ENCODE data around the gene BPI.

BPI gene

DNA sequence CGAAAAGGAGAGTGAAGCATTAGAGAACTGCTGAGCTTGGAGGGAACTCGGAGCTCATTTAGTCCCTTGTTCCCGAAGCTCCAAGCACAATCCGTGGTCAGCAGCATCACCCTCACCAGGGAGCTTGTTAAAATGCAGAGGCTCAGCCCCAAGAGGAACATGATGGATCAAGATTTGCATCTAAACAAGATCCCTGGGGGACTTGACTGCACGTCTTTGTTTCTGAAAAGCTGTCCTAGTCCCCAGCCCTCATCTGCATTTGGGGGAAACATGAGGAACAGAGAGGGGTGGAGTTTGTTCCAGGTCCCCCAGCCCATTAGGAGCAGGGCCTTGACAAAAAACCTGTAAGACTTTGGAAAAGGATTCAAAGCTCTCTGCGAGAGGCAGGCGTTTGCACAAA, 38.3 kb downstream of the BPI start:
- Mint-ChIP-seq H3K27me3 (peaks cover 13 to 25% of the 10 kb centered on the region in 2 donors), H3K36me3 (peaks cover 0 to 2% of the 10 kb centered on the region in 2 donors), H3K27ac (no peak overlapping the region), H3K4me3 (no peak overlapping the region), H3K9me3 (peaks cover 7% of the 10 kb centered on the region in 2 donors), H3K4me1 (no peaks in the 10 kb centered on the region)
- ATAC-seq (replicated peaks) (no peak), DNase-seq (no peak)

DNA sequence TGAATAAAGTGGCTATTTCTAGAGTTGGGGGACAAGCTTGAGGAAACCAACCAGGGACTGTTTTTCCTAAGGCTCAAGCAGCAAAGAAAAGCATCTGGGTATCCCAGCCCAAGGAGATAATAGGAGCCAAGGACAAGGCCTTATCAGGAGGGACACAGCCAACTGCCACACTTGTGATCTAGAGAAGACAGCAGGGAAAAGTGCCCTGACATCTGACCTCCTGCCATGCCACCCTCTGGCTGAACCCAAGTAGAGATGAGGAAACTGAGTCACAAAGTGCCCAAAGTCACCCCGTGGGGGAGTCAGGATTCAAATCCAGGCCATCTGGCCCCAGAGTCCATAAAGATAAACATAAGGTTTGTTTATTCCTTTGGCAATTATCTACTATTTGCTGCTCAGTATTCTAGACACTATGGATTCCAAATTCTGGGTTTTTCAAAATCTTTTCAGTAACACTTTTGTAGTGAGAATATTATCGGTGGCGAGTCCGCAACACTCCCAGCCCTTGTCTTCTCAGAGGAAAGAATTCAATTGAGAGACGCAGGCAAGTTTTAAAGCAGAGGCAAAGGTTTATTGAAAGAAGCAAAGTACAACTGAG, 38.9 kb downstream of the BPI start:
- DNase-seq (no peak), ATAC-seq (replicated peaks) (no peak)
- Mint-ChIP-seq H3K27ac (no peak overlapping the region), H3K4me3 (no peak overlapping the region), H3K9me3 (peaks cover 4 to 5% of the 10 kb centered on the region in 2 donors), H3K27me3 (peaks cover 13 to 26% of the 10 kb centered on the region in 2 donors), H3K4me1 (no peaks in the 10 kb centered on the region), H3K36me3 (peaks cover 0 to 2% of the 10 kb centered on the region in 2 donors)

DNA sequence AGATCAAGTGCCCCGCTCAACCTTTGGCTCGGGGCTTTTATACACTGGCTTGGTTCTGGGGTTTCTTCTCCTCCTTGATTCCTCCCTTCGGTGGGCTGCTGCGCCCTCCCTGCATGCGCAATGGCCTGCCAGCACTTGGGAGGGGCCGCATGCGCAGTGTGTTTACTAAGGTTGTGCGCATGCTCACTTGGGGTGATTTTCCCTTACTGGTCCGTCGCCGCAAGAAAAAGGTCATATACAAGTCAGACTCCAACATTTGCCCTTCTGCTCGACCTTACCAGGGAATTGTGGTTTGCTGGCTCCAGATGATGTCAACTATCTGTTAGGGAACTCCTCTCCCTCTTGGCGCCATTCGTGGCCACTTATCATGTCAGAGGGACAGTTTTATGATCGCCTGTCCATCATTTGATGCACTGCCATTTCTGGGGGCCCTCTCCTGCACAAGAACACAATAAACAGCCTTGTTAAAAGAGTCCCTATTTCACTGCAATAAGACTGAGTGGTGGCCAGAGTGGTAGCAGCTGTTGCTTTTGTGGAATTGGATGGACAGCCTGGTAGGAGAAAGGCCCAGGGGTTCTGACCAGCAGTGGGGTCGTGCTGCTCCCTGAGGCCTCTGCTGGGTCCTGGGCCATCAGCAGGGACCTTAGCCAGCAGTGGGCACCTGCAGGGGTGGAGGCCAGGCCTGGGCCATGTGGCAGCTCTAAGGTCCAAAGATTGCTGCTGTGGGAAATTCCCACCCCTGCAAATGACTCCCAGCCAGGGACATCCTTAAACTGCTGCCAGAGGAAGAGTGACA, 39.6 kb downstream of the BPI start:
- ATAC-seq (replicated peaks), result no peak
- H3K4me1 Mint-ChIP-seq, result no peaks in the 10 kb centered on the region
- H3K27me3 Mint-ChIP-seq, result peaks cover 13 to 22% of the 10 kb centered on the region in 2 donors
- H3K27ac Mint-ChIP-seq, result no peak overlapping the region
- H3K36me3 Mint-ChIP-seq, result no peaks in the 10 kb centered on the region
- no peak for DNase-seq
- H3K4me3 Mint-ChIP-seq, result no peak overlapping the region
- no peaks in the 10 kb centered on the region for H3K9me3 Mint-ChIP-seq

DNA sequence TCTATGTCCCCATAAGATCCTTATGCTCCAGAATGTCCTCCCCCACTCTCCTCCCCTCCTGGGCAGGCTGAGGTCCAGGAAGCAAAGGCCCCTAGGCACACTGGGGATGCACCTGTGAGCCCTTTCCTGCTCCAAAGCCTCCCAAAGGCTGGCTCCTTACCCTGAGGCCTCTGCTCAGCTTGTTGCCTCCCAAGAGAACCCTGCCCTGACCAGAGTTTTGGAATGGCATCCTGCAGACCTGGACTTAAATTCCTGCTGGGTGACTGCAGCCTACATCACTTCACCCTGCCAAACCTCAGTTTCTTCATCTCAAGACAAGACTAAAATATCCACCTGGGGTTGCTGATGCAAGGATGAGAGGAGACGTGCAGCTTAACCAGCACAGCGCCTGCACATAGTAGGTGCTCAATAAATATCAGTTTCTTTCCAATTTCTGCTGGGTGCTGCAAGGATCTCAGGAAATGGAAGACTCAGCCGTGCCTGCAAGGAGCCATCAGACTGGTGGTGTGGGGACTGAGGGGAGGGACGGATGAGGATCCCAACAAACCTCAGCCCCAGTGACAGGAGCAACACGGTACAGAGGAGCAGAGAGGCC, 40.2 kb downstream of the BPI start:
- H3K4me1 Mint-ChIP-seq, result no peaks in the 10 kb centered on the region
- no peak overlapping the region for H3K4me3 Mint-ChIP-seq
- H3K27me3 Mint-ChIP-seq, result peaks cover 13 to 22% of the 10 kb centered on the region in 2 donors
- ATAC-seq (replicated peaks) (no peak), DNase-seq (no peak)
- H3K36me3 Mint-ChIP-seq, result no peaks in the 10 kb centered on the region
- H3K27ac Mint-ChIP-seq, result no peak overlapping the region
- H3K9me3 Mint-ChIP-seq, result no peaks in the 10 kb centered on the region

DNA sequence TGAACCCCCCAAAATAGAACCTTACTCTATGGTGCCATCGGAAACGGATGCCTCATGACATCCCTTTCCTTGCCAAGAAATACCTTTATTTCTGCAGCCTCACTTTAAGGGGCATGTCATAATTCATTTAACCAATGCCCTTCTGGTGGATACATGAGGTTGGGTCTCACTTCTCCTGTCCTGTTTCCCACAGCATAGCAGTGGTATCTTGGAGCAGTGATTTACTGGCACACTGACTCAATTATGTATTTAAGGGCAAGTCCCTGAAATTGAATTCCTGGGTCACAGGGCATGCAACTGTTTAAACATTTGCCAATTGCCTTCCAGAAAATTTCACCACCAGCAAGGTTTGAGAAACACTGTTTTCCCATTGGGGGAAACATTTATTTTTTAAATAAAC, 41.7 kb downstream of the BPI start:
- Mint-ChIP-seq H3K27ac (no peak overlapping the region), H3K4me3 (no peak overlapping the region), H3K27me3 (peaks cover 17 to 22% of the 10 kb centered on the region in 2 donors), H3K9me3 (no peaks in the 10 kb centered on the region), H3K36me3 (no peaks in the 10 kb centered on the region), H3K4me1 (no peaks in the 10 kb centered on the region)
- ATAC-seq (replicated peaks) (no peak), DNase-seq (no peak)

DNA sequence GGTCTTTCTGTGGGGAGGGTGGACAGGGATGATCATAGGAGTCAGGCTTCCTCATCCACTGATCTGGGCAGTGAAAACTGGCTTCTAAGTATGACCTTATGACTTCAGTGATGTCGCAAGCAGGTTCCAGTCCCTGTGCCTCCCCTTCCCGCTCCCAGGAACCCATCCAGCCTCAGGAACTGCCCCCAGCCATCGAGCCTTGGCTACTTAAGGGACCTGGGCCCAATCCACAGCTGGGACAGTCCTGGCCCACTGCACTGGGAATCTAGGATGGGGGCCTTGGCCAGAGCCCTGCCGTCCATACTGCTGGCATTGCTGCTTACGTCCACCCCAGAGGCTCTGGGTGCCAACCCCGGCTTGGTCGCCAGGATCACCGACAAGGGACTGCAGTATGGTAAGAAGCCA, 42.3 kb downstream of the BPI start, which contains the start of gene LBP:
Gene LBP, plus strand, starts transcription at position 236 of the 405 bp plus-strand sequence. Its CDS starts 35 bp downstream, at position 271.
- Mint-ChIP-seq H3K9me3 (no peaks in the 10 kb centered on the region), H3K36me3 (no peaks in the 10 kb centered on the region), H3K27me3 (peaks cover 17 to 22% of the 10 kb centered on the region in 2 donors), H3K4me1 (no peaks in the 10 kb centered on the region), H3K27ac (no peak within 1 kb of the TSS), H3K4me3 (no peak within 1 kb of the TSS)
- no peak for DNase-seq
- no peak for ATAC-seq (replicated peaks)

DNA sequence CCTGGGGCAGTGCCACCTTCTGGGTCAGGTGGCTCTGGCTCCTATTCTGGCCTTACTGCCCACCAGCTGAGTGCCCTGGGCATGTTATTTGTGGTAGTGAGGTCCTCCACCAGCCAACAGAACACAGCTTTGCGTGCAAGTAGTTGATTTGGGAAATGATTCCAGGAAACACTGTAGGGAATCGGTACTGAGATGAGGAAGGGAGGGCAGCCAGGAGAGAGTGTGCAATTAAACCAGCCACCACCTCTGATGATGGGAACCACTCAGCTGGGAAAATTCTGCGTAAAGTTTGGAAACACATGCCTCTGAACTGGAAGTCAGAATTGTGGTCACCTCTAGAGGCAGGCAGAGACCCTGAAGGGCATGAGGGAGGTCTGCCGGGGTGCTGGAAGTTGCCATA, 42.8 kb downstream of the BPI start:
- no peaks in the 10 kb centered on the region for H3K9me3 Mint-ChIP-seq
- ATAC-seq (replicated peaks) (no peak), DNase-seq (no peak)
- H3K4me3 Mint-ChIP-seq, result no peak overlapping the region
- no peaks in the 10 kb centered on the region for H3K4me1 Mint-ChIP-seq
- H3K36me3 Mint-ChIP-seq, result no peaks in the 10 kb centered on the region
- peaks cover 17 to 22% of the 10 kb centered on the region in 2 donors for H3K27me3 Mint-ChIP-seq
- H3K27ac Mint-ChIP-seq, result no peak overlapping the region

DNA sequence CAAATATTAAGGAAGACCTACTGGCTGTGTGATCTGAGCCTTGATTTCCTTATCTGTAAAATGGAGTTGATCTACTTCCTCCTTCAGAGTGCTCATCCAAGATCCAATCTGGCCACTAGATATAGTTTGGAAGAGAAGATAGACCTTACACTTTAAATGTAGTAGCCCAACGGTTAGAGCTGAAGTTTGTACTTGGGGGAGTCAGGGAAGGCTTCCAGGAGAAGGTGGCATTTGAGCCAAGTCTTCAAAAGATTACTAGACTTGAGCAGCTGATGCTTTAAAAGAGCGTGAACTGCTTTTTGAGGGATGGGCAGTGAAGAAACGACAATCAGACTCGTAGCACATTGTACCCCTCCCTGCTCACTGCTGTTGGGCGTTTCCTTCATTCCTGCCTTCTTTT, 45.9 kb downstream of the BPI start:
- H3K4me3 Mint-ChIP-seq, result no peak overlapping the region
- H3K36me3 Mint-ChIP-seq, result no peaks in the 10 kb centered on the region
- DNase-seq, result no peak
- no peak for ATAC-seq (replicated peaks)
- H3K27ac Mint-ChIP-seq, result no peak overlapping the region
- peaks cover 9 to 10% of the 10 kb centered on the region in 2 donors for H3K27me3 Mint-ChIP-seq
- H3K9me3 Mint-ChIP-seq, result no peaks in the 10 kb centered on the region
- no peaks in the 10 kb centered on the region for H3K4me1 Mint-ChIP-seq

DNA sequence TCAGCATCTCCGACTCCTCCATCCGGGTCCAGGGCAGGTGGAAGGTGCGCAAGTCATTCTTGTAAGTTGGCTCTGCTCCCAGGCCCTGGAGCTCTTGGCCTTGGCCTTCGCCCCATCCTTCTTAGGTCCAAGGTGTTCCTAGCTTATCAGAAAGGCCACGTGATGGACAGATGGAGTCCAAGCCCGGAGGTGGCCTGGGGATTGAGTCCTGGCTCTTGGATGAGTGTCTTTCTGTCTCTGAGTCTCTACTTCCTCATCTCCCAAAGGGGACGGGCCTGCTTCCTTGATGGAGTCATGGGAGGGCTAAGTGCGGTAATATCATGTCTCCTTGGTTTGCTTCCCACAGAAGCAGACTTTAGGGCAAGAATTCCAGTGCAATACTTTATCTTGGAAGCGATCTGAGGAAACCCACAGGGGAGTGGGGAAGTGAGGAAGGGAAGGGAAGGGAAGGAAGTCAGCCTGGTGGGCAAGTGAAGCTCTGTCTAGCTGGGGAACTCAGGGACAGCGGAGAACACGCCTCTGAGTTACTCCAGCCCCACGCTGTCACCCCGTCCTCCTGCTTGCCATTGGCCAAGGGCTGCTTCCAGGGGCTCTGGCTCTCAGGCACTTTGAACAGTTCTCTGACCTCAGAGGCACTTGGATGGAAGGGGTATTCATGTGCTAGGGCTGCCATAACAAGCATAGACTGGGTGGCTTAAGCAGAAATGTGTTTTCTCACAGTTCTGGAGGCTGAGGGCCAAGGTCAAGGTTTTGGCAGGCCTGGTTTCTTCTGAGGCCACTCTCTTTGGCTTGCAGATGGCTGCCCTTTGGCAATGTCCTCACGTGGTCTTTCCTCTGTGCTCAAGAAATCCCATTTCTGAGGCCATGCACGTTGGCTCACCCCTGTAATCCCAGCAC, 47.2 kb downstream of the BPI start:
- Mint-ChIP-seq H3K9me3 (no peaks in the 10 kb centered on the region), H3K4me3 (no peak overlapping the region), H3K27ac (no peak overlapping the region), H3K36me3 (no peaks in the 10 kb centered on the region), H3K4me1 (peaks cover 4 to 7% of the 10 kb centered on the region in 2 donors), H3K27me3 (peaks cover 6 to 9% of the 10 kb centered on the region in 2 donors)
- DNase-seq, result no peak
- no peak for ATAC-seq (replicated peaks)

DNA sequence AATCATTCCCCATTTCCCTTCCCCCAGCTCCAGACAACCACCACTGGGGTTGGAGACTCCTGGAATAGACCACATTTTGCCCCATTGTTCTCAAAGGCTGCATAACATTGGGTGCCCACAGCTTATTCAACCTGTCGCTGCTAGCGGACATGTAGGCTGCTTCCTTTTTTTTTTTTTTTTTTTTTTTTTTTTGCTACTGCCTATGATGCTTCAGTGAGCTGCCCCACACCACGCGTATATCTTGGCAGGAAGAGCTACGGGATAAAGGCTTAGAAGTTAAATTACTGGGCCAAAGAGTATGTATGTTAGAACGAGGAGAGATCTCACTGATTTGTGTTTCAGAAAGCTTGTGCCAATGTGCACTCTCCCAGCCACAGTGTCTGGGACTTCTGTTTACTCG, 49.4 kb downstream of the BPI start:
- Mint-ChIP-seq H3K36me3 (no peaks in the 10 kb centered on the region), H3K27me3 (peaks cover 0 to 5% of the 10 kb centered on the region in 2 donors), H3K4me3 (no peak overlapping the region), H3K9me3 (peaks cover 0 to 1% of the 10 kb centered on the region in 2 donors), H3K27ac (no peak overlapping the region), H3K4me1 (peaks cover 4 to 20% of the 10 kb centered on the region in 2 donors)
- ATAC-seq (replicated peaks) (no peak), DNase-seq (no peak)

DNA sequence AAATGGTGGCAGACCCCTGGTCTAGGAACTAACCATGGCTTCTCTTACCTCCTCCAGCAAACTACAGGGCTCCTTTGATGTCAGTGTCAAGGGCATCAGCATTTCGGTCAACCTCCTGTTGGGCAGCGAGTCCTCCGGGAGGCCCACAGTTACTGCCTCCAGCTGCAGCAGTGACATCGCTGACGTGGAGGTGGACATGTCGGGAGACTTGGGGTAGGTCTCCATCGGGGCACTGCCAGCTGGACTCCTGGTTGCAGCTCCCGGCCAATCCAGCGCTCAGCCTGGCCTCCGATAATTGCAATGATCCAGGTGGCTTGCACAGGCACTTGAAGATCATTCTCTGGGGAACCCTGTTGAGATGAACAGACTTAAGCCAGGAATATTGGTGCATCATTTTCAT, 50.3 kb downstream of the BPI start:
- Mint-ChIP-seq H3K27me3 (peaks cover 0 to 5% of the 10 kb centered on the region in 2 donors), H3K4me1 (peaks cover 4 to 20% of the 10 kb centered on the region in 2 donors), H3K9me3 (peaks cover 0 to 1% of the 10 kb centered on the region in 2 donors), H3K36me3 (no peaks in the 10 kb centered on the region), H3K27ac (no peak overlapping the region), H3K4me3 (no peak overlapping the region)
- no peak for ATAC-seq (replicated peaks)
- DNase-seq, result no peak

DNA sequence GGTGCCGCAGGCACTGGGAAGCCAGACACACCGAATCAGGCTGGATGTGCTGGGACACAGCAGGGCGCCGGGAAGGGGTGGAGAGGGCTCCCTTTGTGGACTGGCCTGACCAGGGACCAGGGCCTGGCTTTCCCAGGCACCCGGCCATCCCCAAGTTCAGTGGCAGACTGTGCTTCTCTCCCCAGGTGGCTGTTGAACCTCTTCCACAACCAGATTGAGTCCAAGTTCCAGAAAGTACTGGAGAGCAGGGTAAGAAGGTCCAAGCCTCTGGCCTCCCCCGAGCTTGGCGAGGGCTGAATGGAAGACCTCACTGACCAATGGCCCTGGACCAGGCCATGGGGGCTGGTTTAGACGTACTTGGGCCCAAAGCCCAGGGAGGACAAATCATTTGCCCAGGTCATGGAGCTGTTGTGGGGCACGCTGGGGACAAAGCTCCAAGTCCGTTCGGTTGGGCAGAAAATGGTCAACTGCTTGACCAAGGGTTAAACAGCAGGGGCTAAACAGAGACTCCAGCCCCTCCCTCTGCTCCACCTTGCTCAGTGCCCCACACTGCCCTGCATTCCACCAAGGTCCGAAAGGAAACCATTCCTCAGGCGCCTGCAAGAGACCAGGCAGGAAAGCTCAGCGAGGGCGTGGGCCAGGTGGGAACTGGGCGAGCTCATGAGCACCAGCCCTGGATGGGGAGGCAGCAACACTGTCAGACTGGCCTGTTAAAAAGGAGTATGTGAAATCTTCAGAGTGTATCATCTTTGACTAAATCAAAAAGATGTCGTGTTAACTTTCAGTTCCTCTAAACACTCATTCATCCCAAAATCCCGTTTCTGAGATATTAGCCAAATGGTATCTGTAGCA, 51.4 kb downstream of the BPI start:
- ATAC-seq (replicated peaks), result peak; percentile 60 to 65
- no peak overlapping the region for H3K27ac Mint-ChIP-seq
- H3K36me3 Mint-ChIP-seq, result no peaks in the 10 kb centered on the region
- peaks cover 4 to 20% of the 10 kb centered on the region in 2 donors for H3K4me1 Mint-ChIP-seq
- DNase-seq, result no peak
- peaks cover 0 to 1% of the 10 kb centered on the region in 2 donors for H3K9me3 Mint-ChIP-seq
- no peaks in the 10 kb centered on the region for H3K27me3 Mint-ChIP-seq
- H3K4me3 Mint-ChIP-seq, result no peak overlapping the region

DNA sequence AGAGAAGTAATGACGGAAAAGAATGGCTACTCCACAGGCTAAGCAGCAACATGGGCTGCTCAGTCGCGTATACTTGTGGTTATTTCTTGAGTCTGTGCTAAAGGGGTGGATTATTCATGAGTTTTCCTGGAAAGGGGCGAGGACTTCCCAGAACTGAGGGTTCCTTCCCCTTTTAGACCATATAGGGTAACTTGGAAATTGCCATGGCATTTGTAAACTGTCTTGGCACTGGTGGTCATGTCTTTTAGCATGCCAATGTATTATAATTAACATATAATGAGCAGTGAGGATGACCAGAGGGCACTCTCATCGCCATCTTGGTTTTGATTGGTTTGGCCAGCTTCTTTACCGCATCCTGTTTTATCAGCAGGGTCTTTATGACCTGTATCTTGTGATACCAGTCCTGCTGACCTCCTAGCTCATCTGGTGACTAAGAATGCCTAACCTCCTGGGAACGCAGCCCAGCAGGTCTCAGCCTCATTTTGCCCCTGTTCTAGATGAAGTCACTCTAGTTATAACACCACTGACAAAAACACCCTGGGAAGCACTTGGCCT, 53.8 kb downstream of the BPI start:
- no peak overlapping the region for H3K27ac Mint-ChIP-seq

More for the DNA sequence above, 53.8 kb downstream of the BPI start:
- ATAC-seq (replicated peaks), result peak; percentile 19 to 53
- Mint-ChIP-seq H3K36me3 (no peaks in the 10 kb centered on the region), H3K9me3 (peaks cover 0 to 1% of the 10 kb centered on the region in 2 donors), H3K4me1 (peaks cover 4 to 20% of the 10 kb centered on the region in 2 donors), H3K27me3 (no peaks in the 10 kb centered on the region), H3K4me3 (no peak overlapping the region)
- DNase-seq, result no peak

All from stimulated activated naive B cell treated with anti-CD40 and anti-IgM and Interleukin-4, amounts not matched to agents 10 μg/mL and 1 μg/mL and 100 μg/mL, for 72 hours (primary cell).